Measurements from ENCODE around the gene SPARCL1. TPM values are rescaled to one million over a fixed set of nuclear protein-coding genes. Genes with fewer than 3 reads are reported as not detected.

The SPARCL1 gene
- total and polyA plus RNA-seq, 2 of the 13 experiments (the other 11 are each of a cell fraction or from before 2014, with no cell fraction given) = 0.04 TPM; not detected in 1

- TF ChIP-seq RXRB (CRISPR knock-in tag; IDR thresholded peaks at IDR 0.05; ENCODE audit: borderline replicate concordance) = no peak
- no peak for TF ChIP-seq CBX5 (CRISPR knock-in tag; IDR thresholded peaks at IDR 0.05; ENCODE audit: borderline replicate concordance)
- TF ChIP-seq FOXJ3 (CRISPR knock-in tag; IDR thresholded peaks at IDR 0.05; ENCODE audit: borderline replicate concordance) = no peak
These were observed 3.7 kb upstream of the SPARCL1 start (continued) for GRCh38 chr4:87532907-87533306.

GRCh38 chr4:87532109-87532508 lies 2.9 kb upstream of the SPARCL1 start:
- 0% methylated on average over 1 of the region's 1 CpG for WGBS (ENCODE audit: low lambda C conversion rate)
- BruUV-seq (replicated peaks) = no TSS peak
- TF ChIP-seq RCOR2 (CRISPR knock-in tag; IDR thresholded peaks at IDR 0.05) (no peak), ZNF101 (CRISPR knock-in tag; IDR thresholded peaks at IDR 0.05; ENCODE audit: borderline replicate concordance, low read depth) (no peak), PRPF4 (IDR thresholded peaks at IDR 0.05; ENCODE audit: low read depth, low read length, poor library complexity, severe bottlenecking) (no peak), PAX8 (CRISPR knock-in tag; IDR thresholded peaks at IDR 0.05; ENCODE audit: borderline replicate concordance) (no peak), NFRKB (IDR thresholded peaks at IDR 0.05) (no peak), TERF1 (CRISPR knock-in tag; IDR thresholded peaks at IDR 0.05) (no peak), HINFP (CRISPR knock-in tag; IDR thresholded peaks at IDR 0.05; ENCODE audit: low read depth) (no peak), HNRNPK (IDR thresholded peaks at IDR 0.05; ENCODE audit: low read depth, low read length, poor library complexity, severe bottlenecking) (no peak), POLR2A (IDR thresholded peaks at IDR 0.05; ENCODE audit: insufficient read depth in 1 of 2, low read depth in 2 of 2, low read length in 2 of 2) (no peak), HMG20B (CRISPR knock-in tag; conservative IDR thresholded peaks at IDR 0.05) (no peak), LCORL (IDR thresholded peaks at IDR 0.05) (no peak), LCORL (CRISPR knock-in tag; IDR thresholded peaks at IDR 0.05) (no peak), E2F2 (CRISPR knock-in tag; IDR thresholded peaks at IDR 0.05; ENCODE audit: borderline replicate concordance) (no peak), HOXA7 (CRISPR knock-in tag; IDR thresholded peaks at IDR 0.05) (no peak), BCLAF1 (IDR thresholded peaks at IDR 0.05) (no peak)

More at GRCh38 chr4:87532109-87532508, 2.9 kb upstream of the SPARCL1 start:
- in situ Hi-C loops (cut with HindIII; ENCODE audit: extremely low pct_ligation_motif_present, low pct_unique_long_range_greater_than_20kb) = loop anchor here (25.0 kb wide), 1 partner anchor 455 kb away; the partner anchor contains the start of gene SPP1
- H2AFZ ChIP-seq (ENCODE audit: low read length) = no peak overlapping the region
- H3K9me3 ChIP-seq (ENCODE audit: low read length) = no peaks in the 10 kb centered on the region
- no peak overlapping the region for H3K27ac ChIP-seq (ENCODE audit: extremely low read length, insufficient read depth, low read length)
- H4K20me1 ChIP-seq (ENCODE audit: insufficient read depth, low read length) = no peaks in the 10 kb centered on the region
- H3K9ac ChIP-seq (ENCODE audit: insufficient read depth, low read depth, low read length) = no peak overlapping the region
- H3K36me3 ChIP-seq (replicated peaks in 1 of 2; ENCODE audit: control insufficient read depth in 1 of 2, insufficient read depth in 2 of 2, low read length in 2 of 2) = no peaks in the 10 kb centered on the region
- H3K27me3 ChIP-seq (ENCODE audit: control insufficient read depth in 1 of 2, insufficient read depth in 2 of 2, low read length in 2 of 2) = no peaks in the 10 kb centered on the region
- FAIRE-seq (no peak), ATAC-seq (no peak), DNase-seq (ENCODE audit: low spot score) (no peak)
- H3K4me2 ChIP-seq (ENCODE audit: low read depth, low read length) = no peak overlapping the region
- H3K4me3 ChIP-seq (replicated peaks in 1 of 3; ENCODE audit: insufficient read depth in 1 of 3, low read depth in 2 of 3, low read length in 3 of 3) = no peak overlapping the region
- intact Hi-C loops (cut with micrococcal nuclease; ENCODE audit: unreplicated experiment) = no loop called here
- ChIA-PET CTCF (ENCODE audit: low intra/inter-chr PET ratio, low total read pairs) (no interaction called here), POLR2A (no interaction called here)
- no peaks in the 10 kb centered on the region for H3K4me1 ChIP-seq (ENCODE audit: insufficient read depth, low read length)
- no peaks in the 10 kb centered on the region for H3K79me2 ChIP-seq (ENCODE audit: insufficient read depth, low read length)
